Thyroid gland (tissue), 4 donors: ENCODE results near the gene NFIX.

Source experiments
- POLR2A ChIP-seq, 2 donors: fragments of 450-650 bp; IDR thresholded peaks; one replicate each; pipeline ENCODE4 v1.6.1; 2017; ENCODE audit warnings: antibody characterized with exemption in 2 of 2, mild to moderate bottlenecking in 2 of 2, moderate library complexity in 1 of 2
- TF ChIP-seq, protein P1 (sequence below), 6 experiments: fragments of 200-600 bp in 3 of 6; fragments of 450-650 bp in 3 of 6; sonication (generic) in 3 of 6; IDR thresholded peaks; one replicate each; pipeline ENCODE4 v1.5.1; 2016 to 2019; ENCODE audit warnings: antibody characterized with exemption in 6 of 6, mild to moderate bottlenecking in 2 of 6, inconsistent platforms in 1 of 6, moderate library complexity in 1 of 6

DNA sequence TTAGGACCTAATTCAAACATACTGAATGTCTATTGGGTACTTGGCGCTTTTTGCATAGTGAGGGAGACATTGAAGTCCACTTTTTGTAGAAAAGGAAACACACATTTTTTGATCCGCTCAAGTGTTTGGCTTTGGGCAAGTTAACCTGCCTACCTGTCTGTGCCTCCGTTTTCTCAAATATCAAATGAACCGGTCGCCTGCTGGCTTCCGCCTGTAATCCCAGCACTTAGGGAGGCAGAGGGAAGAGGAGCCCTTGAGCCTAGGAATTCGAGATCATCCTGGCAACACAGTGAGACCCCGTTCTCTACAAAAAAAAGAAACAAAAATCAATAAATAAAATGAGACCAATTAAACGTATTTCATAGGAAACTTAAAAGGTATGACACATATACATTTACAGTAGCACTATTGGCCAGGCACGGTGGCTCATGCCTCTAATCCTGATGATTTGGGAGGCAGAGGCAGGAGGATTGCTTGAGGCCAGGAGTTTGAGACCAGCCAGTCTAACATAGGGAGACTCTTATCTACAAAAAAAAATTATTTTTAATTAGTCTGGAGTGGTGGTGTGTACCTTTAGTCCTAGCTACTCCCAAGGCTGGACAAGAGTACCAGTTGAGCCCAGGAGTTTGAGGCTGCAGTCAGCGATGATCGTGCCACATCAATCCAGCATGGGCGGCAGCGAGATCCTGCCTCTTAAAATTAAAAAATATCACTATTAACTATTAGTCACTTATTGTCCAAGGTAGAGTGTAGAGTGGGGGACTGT lies 48.4 kb upstream of the NFIX start:
- TF ChIP-seq, protein P1, sequence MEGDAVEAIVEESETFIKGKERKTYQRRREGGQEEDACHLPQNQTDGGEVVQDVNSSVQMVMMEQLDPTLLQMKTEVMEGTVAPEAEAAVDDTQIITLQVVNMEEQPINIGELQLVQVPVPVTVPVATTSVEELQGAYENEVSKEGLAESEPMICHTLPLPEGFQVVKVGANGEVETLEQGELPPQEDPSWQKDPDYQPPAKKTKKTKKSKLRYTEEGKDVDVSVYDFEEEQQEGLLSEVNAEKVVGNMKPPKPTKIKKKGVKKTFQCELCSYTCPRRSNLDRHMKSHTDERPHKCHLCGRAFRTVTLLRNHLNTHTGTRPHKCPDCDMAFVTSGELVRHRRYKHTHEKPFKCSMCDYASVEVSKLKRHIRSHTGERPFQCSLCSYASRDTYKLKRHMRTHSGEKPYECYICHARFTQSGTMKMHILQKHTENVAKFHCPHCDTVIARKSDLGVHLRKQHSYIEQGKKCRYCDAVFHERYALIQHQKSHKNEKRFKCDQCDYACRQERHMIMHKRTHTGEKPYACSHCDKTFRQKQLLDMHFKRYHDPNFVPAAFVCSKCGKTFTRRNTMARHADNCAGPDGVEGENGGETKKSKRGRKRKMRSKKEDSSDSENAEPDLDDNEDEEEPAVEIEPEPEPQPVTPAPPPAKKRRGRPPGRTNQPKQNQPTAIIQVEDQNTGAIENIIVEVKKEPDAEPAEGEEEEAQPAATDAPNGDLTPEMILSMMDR (IDR thresholded peaks at IDR 0.05), result no peak
- TF ChIP-seq POLR2A (IDR thresholded peaks at IDR 0.05), result no peak
